PC-3 (cell line): ENCODE data around the gene WDFY3. TPM values are rescaled to one million over a fixed set of nuclear protein-coding genes. Genes with fewer than 3 reads are reported as not detected.

ENCODE experiments used
- ATAC-seq: fragments of 200-7000 bp; cut with Tn5 transposase; 2 replicates; pipeline ENCODE4 v1.9.1; 2020; ENCODE audit warnings: mild to moderate bottlenecking, moderate library complexity
- BruUV-seq: library from RNA; stranded (reverse); fragments of 400-500 nt; replicated peaks from 2 replicates; lab custom pipeline; 2021; lab: Mats Ljungman, UMichigan
- CTCF ChIA-PET: fragments of 300-600 bp; sonication (Branson Sonifier 250); formaldehyde crosslinking; loops from one replicate; lab custom pipeline; 2022; ENCODE audit warnings: antibody characterized with exemption; lab: Charles Lee
- POLR2A ChIA-PET: fragments of 300-600 bp; sonication (Branson Sonifier 250); formaldehyde crosslinking; loops from one replicate; lab custom pipeline; 2022; ENCODE audit warnings: antibody characterized with exemption; ENCODE audit not compliant: unreplicated experiment; lab: Charles Lee
- DNase-seq: peaks from one replicate; pipeline ENCODE4 v3.0.0-alpha.2; 2015
- H2AFZ ChIP-seq: fragments of 300-600 bp; sonication (generic); 2 replicates; pipeline ENCODE4 v1.6.0; 2016; ENCODE audit warnings: antibody characterized with exemption, low read length
- H3F3A ChIP-seq: fragments of 300-600 bp; sonication (generic); one replicate; pipeline ENCODE4 v1.6.0; 2017; ENCODE audit warnings: antibody characterized with exemption, low read length, control low read depth, mild to moderate bottlenecking; ENCODE audit not compliant: unreplicated experiment
- H3K27ac ChIP-seq: fragments of 300-600 bp; sonication (generic); 2 replicates; pipeline ENCODE4 v1.5.1; 2016; ENCODE audit warnings: mild to moderate bottlenecking, low read length
- H3K27me3 ChIP-seq: fragments of 300-600 bp; sonication (generic); 2 replicates; pipeline ENCODE4 v1.6.1; 2016; ENCODE audit warnings: low read length, mixed read lengths
- H3K36me3 ChIP-seq: fragments of 300-600 bp; sonication (generic); 2 replicates; pipeline ENCODE4 v1.6.1; 2016; ENCODE audit warnings: low read depth, mixed run types, low read length, mixed read lengths
- H3K4me1 ChIP-seq: fragments of 300-600 bp; sonication (generic); 2 replicates; pipeline ENCODE4 v1.5.1; 2016; ENCODE audit warnings: low read length; ENCODE audit not compliant: insufficient read depth
- H3K4me2 ChIP-seq: fragments of 300-600 bp; sonication (generic); 2 replicates; pipeline ENCODE4 v1.6.0; 2016; ENCODE audit warnings: low read length
- H3K4me3 ChIP-seq: fragments of 300-600 bp; sonication (generic); 2 replicates; pipeline ENCODE4 v1.5.1; 2016; ENCODE audit warnings: mild to moderate bottlenecking, low read length, mixed read lengths
- H3K79me2 ChIP-seq: fragments of 300-600 bp; sonication (generic); 2 replicates; pipeline ENCODE4 v1.6.1; 2017; ENCODE audit warnings: low read length, mixed read lengths
- H3K9ac ChIP-seq: fragments of 300-600 bp; sonication (generic); 2 replicates; pipeline ENCODE4 v1.6.0; 2016; ENCODE audit warnings: mild to moderate bottlenecking, low read length
- H3K9me2 ChIP-seq: fragments of 300-600 bp; sonication (generic); replicated peaks from 2 replicates; pipeline ENCODE4 v1.6.1; 2016; ENCODE audit warnings: mixed run types, low read length, mixed read lengths
- H3K9me3 ChIP-seq: fragments of 300-600 bp; sonication (generic); 2 replicates; pipeline ENCODE4 v1.6.1; 2016; ENCODE audit warnings: low read length, mixed read lengths
- H4K20me1 ChIP-seq: fragments of 300-600 bp; sonication (generic); 2 replicates; pipeline ENCODE4 v1.6.1; 2016; ENCODE audit warnings: low read length, mixed read lengths
- EZH2 ChIP-seq: fragments of 300-600 bp; sonication (generic); IDR thresholded peaks from one replicate; pipeline ENCODE4 v1.6.1; 2017; ENCODE audit warnings: antibody characterized with exemption, mild to moderate bottlenecking, low read length; ENCODE audit not compliant: unreplicated experiment
- EZH2phosphoT487 ChIP-seq: fragments of 300-600 bp; sonication (generic); IDR thresholded peaks from 2 replicates; pipeline ENCODE4 v1.6.1; 2018; ENCODE audit warnings: mild to moderate bottlenecking, antibody characterized with exemption, low read length, borderline replicate concordance
- intact Hi-C: fragments of 100-400 bp; cut with micrococcal nuclease; formaldehyde crosslinking; loops from 2 replicates; pipeline ENCODE4 v1.9.0; 2023
- total RNA-seq: library from RNA; depleted of rRNA; stranded (reverse); fragments of >200 nt; gene quantifications from 2 replicates; pipeline ENCODE4 v1.2.3, GENCODE V29; 2014
- TF ChIP-seq, protein P1 (sequence below): fragments of 300-600 bp; sonication (generic); conservative IDR thresholded peaks from 2 replicates; pipeline ENCODE4 v1.5.1; 2017; ENCODE audit warnings: antibody characterized with exemption, low read depth, mild to moderate bottlenecking, low read length

The WDFY3 gene
- total RNA-seq, 1 experiment from 2014 or later: 23.1 TPM

GRCh38 chr4:84938316-84938715 is 28.2 kb downstream of the WDFY3 start:
- ATAC-seq (peak; percentile 57), DNase-seq (peak; percentile 53)
- H3K4me3 ChIP-seq: 0 out of 2 replicates have a peak overlapping the region, but pooled peaks have one; percentile 1
- peaks cover 5% of the 10 kb centered on the region; the same call in 1 of the 2 replicates for H3K9me3 ChIP-seq
- no TSS peak for BruUV-seq
- no peaks in the 10 kb centered on the region for H3K27me3 ChIP-seq
- ChIA-PET CTCF (no interaction called here), POLR2A (no interaction called here)
- H3K4me1 ChIP-seq: peaks cover 19% of the 10 kb centered on the region
- intact Hi-C loops: no loop called here
- H3K36me3 ChIP-seq: peaks cover 7% of the 10 kb centered on the region; the same call in 1 of the 2 replicates
- no peaks in the 10 kb centered on the region for H3K9me2 ChIP-seq
- no peaks in the 10 kb centered on the region for H3F3A ChIP-seq
- TF ChIP-seq EZH2 (no peak), EZH2phosphoT487 (no peak)
- TF ChIP-seq, protein P1, sequence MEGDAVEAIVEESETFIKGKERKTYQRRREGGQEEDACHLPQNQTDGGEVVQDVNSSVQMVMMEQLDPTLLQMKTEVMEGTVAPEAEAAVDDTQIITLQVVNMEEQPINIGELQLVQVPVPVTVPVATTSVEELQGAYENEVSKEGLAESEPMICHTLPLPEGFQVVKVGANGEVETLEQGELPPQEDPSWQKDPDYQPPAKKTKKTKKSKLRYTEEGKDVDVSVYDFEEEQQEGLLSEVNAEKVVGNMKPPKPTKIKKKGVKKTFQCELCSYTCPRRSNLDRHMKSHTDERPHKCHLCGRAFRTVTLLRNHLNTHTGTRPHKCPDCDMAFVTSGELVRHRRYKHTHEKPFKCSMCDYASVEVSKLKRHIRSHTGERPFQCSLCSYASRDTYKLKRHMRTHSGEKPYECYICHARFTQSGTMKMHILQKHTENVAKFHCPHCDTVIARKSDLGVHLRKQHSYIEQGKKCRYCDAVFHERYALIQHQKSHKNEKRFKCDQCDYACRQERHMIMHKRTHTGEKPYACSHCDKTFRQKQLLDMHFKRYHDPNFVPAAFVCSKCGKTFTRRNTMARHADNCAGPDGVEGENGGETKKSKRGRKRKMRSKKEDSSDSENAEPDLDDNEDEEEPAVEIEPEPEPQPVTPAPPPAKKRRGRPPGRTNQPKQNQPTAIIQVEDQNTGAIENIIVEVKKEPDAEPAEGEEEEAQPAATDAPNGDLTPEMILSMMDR: no peak
- peak overlapping the region; percentile 63 for H3K4me2 ChIP-seq
- H3K9ac ChIP-seq: no peak overlapping the region
- H3K79me2 ChIP-seq: peaks cover 76% of the 10 kb centered on the region
- no peaks in the 10 kb centered on the region for H4K20me1 ChIP-seq
- peak overlapping the region; percentile 21; the same call in 1 of the 2 replicates for H2AFZ ChIP-seq
- no peak overlapping the region for H3K27ac ChIP-seq

DNA sequence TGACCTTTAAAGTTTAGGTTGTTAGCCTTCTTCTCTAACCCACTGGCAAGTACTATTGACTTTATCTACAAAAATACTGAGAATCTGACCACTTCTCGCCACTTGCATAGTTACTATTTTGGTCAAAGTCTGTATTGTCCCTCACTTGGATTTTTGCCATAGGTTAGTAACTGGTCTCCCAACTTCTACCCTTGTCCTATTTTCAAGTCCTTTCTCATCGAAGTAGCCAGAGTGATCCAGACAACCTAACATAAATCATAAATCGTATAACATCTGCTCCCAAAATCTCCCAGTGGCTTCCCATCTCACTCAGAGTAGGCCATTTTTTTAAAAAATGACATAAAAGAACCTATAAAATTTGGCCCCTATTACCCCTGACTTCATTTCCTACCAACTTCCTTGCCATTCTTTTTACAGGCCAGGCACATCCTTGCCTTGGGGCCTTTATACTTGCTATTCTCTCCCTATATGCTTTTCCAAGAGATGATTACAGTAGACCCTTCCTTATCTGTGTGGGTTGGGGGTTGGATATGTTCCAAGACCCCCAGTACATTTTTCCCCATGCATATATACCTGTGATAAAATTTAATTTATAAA is 29.0 kb downstream of the WDFY3 start:
- Histone ChIP-seq H4K20me1 (no peaks in the 10 kb centered on the region), H3K4me2 (no peak overlapping the region), H3K27me3 (no peaks in the 10 kb centered on the region), H3K4me3 (no peak overlapping the region), H3F3A (no peaks in the 10 kb centered on the region), H3K36me3 (peaks cover 2% of the 10 kb centered on the region; the same call in 1 of the 2 replicates), H3K9ac (no peak overlapping the region), H3K79me2 (peaks cover 73% of the 10 kb centered on the region), H3K4me1 (peaks cover 19% of the 10 kb centered on the region), H3K9me3 (peaks cover 5% of the 10 kb centered on the region; the same call in 1 of the 2 replicates), H3K9me2 (no peaks in the 10 kb centered on the region), H3K27ac (no peak overlapping the region), H2AFZ (no peak overlapping the region)
- no peak for DNase-seq
- TF ChIP-seq, protein P1: no peak
- no peak for TF ChIP-seq EZH2phosphoT487
- ChIA-PET CTCF (no interaction called here), POLR2A (no interaction called here)
- no peak for ATAC-seq
- BruUV-seq: no TSS peak
- intact Hi-C loops: no loop called here

DNA sequence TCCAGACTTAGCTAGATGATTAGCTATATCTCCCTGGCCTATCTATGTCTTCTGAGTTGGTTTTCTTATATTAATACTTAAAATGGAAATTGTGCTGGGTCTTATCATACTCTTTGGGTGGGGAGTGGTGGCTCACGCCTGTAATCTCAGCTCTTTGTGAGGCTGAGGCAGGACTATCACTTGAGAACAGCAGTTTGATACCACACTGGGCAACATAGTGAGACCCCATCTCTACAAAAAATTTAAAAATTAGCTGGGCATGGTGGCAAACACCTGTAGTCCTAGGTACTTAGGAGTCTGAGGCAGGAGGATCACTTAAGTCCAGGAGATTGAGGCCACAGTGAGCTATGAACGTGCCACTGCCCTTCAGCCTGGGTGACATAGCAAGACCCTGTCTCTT is 30.4 kb downstream of the WDFY3 start:
- Histone ChIP-seq H3K36me3 (no peaks in the 10 kb centered on the region), H3K4me1 (peaks cover 19% of the 10 kb centered on the region), H3K9me3 (no peaks in the 10 kb centered on the region), H3K27me3 (no peaks in the 10 kb centered on the region), H4K20me1 (no peaks in the 10 kb centered on the region), H3F3A (no peaks in the 10 kb centered on the region), H3K79me2 (peaks cover 60% of the 10 kb centered on the region), H3K9me2 (no peaks in the 10 kb centered on the region), H3K4me2 (no peak overlapping the region), H3K27ac (no peak overlapping the region), H3K9ac (no peak overlapping the region), H2AFZ (no peak overlapping the region), H3K4me3 (no peak overlapping the region)
- no peak for ATAC-seq
- CTCF ChIA-PET: no interaction called here
- POLR2A ChIA-PET: no interaction called here
- DNase-seq: no peak
- TF ChIP-seq EZH2: no peak
- TF ChIP-seq EZH2phosphoT487: no peak
- TF ChIP-seq, protein P1: no peak
- intact Hi-C loops: no loop called here
- BruUV-seq: no TSS peak
